Hepatocyte (in vitro differentiated cells): ENCODE measurements around the gene CHMP1A. TPM values are rescaled to one million over a fixed set of nuclear protein-coding genes. Genes with fewer than 3 reads are reported as not detected.

Experiments used
- DNase-seq: peaks from one replicate; pipeline ENCODE4 v3.0.0-alpha.2; 2016; ENCODE audit warnings: low spot score
- H2AFZ ChIP-seq: fragments of 200-600 bp; sonication (generic); 2 replicates; pipeline ENCODE4 v1.6.0; 2016; ENCODE audit warnings: antibody characterized with exemption, mild to moderate bottlenecking
- H3K27ac ChIP-seq: fragments of 200-600 bp; sonication (generic); 2 replicates; pipeline ENCODE4 v1.5.1; 2016; ENCODE audit warnings: mild to moderate bottlenecking
- H3K27me3 ChIP-seq: fragments of 200-600 bp; sonication (generic); 2 replicates; pipeline ENCODE4 v1.6.1; 2016
- H3K36me3 ChIP-seq: fragments of 200-600 bp; sonication (generic); replicated peaks from 2 replicates; pipeline ENCODE4 v1.5.1; 2016; ENCODE audit warnings: low read depth; ENCODE audit not compliant: insufficient read depth
- H3K4me1 ChIP-seq: fragments of 200-600 bp; sonication (generic); 2 replicates; pipeline ENCODE4 v1.5.1; 2016; ENCODE audit warnings: mild to moderate bottlenecking, moderate library complexity; ENCODE audit not compliant: insufficient read depth
- H3K4me2 ChIP-seq: fragments of 200-600 bp; sonication (generic); 2 replicates; pipeline ENCODE4 v1.6.0; 2016
- H3K4me3 ChIP-seq: fragments of 200-600 bp; sonication (generic); 2 replicates; pipeline ENCODE4 v1.5.1; 2016; ENCODE audit warnings: mild to moderate bottlenecking
- H3K79me2 ChIP-seq: fragments of 200-600 bp; sonication (generic); 2 replicates; pipeline ENCODE4 v1.6.0; 2017; ENCODE audit warnings: mild to moderate bottlenecking
- H3K9me2 ChIP-seq: fragments of 200-600 bp; sonication (generic); replicated peaks from 2 replicates; pipeline ENCODE4 v1.6.0; 2017; ENCODE audit warnings: mild to moderate bottlenecking; ENCODE audit not compliant: insufficient read depth
- H3K9me3 ChIP-seq: fragments of 200-600 bp; sonication (generic); 2 replicates; pipeline ENCODE4 v1.5.1; 2016; ENCODE audit warnings: low read depth, mild to moderate bottlenecking
- H4K20me1 ChIP-seq: fragments of 200-600 bp; sonication (generic); 2 replicates; pipeline ENCODE4 v1.6.0; 2016; ENCODE audit warnings: mild to moderate bottlenecking; ENCODE audit not compliant: insufficient read depth, poor library complexity, severe bottlenecking
- EZH2 ChIP-seq: fragments of 200-600 bp; sonication (generic); IDR thresholded peaks from 2 replicates; pipeline ENCODE4 v1.6.1; 2016; ENCODE audit warnings: antibody characterized with exemption, mild to moderate bottlenecking, borderline replicate concordance
- EZH2phosphoT487 ChIP-seq: fragments of 200-600 bp; sonication (generic); IDR thresholded peaks from one replicate; pipeline ENCODE4 v1.6.1; 2018; ENCODE audit warnings: antibody characterized with exemption, mild to moderate bottlenecking, low read depth, moderate library complexity; ENCODE audit not compliant: unreplicated experiment, severe bottlenecking
- WGBS: methylation state at CpG from one replicate; pipeline ENCODE4 v1.1.6; 2016; ENCODE audit warnings: low lambda C conversion rate; ENCODE audit errors: missing lambda C conversion rate; 5-methylcytosine and 5-hydroxymethylcytosine counted together
- polyA plus RNA-seq: library from polyadenylated mRNA; unstranded; fragments of >200 nt; fragmentation: Nextera tagmentation; extraction: Ambion mirVana; gene quantifications from 2 replicates; pipeline ENCODE4 v1.2.1, GENCODE V29; 2016
- total RNA-seq: library from RNA; depleted of rRNA; stranded (reverse); fragments of >200 nt; gene quantifications from 2 replicates; pipeline ENCODE4 v1.2.3, GENCODE V29; 2014
- TF ChIP-seq, protein P1 (sequence below): fragments of 200-600 bp; sonication (generic); IDR thresholded peaks from 2 replicates; pipeline ENCODE4 v1.5.1; 2016; ENCODE audit warnings: antibody characterized with exemption, mild to moderate bottlenecking; ENCODE audit not compliant: poor library complexity

Gene CHMP1A
- total and polyA plus RNA-seq, 2 experiments from 2014 or later, result 73.2 to 104 TPM

DNA sequence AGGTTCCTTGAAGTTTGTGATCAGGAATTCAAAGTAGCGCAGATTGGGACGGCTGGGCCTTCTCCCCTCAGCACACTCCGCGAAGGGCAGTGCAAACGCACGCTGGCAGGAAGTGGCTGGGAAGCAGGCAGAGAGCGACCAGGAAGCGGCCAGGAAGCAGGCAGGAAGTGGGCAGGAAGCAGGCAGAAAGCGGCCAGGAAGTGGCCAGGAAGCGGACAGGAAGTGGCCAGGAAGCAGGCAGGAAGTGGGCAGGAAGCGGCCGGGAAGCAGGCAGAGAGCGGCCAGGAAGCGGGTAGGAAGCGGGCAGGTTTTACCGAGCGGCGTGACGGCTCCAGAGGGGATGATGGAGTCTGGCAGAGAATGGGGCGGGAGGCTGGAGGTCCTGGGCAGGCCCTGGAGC, 40.9 kb downstream of the CHMP1A start:
- DNase-seq, result no peak
- Histone ChIP-seq H3K4me3 (no peak overlapping the region), H3K4me1 (peaks cover 3% of the 10 kb centered on the region), H3K36me3 (no peaks in the 10 kb centered on the region), H3K27me3 (no peaks in the 10 kb centered on the region), H3K79me2 (no peaks in the 10 kb centered on the region), H3K4me2 (no peak overlapping the region), H3K9me3 (no peaks in the 10 kb centered on the region), H3K27ac (no peak overlapping the region), H3K9me2 (no peaks in the 10 kb centered on the region), H4K20me1 (no peaks in the 10 kb centered on the region), H2AFZ (no peak overlapping the region)
- 96% methylated on average over 20 of the region's 20 CpGs for WGBS
- TF ChIP-seq EZH2phosphoT487 (no peak), EZH2 (no peak)
- TF ChIP-seq, protein P1, sequence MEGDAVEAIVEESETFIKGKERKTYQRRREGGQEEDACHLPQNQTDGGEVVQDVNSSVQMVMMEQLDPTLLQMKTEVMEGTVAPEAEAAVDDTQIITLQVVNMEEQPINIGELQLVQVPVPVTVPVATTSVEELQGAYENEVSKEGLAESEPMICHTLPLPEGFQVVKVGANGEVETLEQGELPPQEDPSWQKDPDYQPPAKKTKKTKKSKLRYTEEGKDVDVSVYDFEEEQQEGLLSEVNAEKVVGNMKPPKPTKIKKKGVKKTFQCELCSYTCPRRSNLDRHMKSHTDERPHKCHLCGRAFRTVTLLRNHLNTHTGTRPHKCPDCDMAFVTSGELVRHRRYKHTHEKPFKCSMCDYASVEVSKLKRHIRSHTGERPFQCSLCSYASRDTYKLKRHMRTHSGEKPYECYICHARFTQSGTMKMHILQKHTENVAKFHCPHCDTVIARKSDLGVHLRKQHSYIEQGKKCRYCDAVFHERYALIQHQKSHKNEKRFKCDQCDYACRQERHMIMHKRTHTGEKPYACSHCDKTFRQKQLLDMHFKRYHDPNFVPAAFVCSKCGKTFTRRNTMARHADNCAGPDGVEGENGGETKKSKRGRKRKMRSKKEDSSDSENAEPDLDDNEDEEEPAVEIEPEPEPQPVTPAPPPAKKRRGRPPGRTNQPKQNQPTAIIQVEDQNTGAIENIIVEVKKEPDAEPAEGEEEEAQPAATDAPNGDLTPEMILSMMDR, result no peak

DNA sequence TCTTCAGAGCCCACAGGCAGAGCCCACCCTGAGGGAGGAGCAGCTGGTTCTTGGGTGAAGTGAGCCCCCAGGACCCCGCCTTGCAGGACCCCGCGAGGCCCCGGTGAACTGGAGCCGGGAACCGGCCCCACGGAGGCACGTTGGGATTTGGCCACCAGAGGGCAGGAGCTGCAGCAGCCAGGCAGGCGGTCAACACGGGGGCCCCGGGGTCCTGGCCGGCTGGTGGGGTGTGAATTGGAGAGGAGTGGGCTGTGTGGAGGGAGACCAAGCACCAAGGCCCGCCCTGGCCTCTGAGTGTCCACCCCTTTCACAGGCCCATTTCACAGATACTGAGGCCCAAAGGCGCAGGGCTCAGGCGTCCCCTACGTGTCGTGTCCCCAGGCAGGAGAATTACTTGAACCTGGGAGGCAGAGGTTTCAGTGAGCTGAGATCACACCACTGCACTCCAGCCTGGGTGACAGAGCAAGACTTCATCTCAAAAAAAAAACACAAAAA, 41.9 kb downstream of the CHMP1A start:
- no peaks in the 10 kb centered on the region for H3K9me3 ChIP-seq
- WGBS, result 55% methylated on average over 17 of the region's 17 CpGs
- TF ChIP-seq, protein P1, result peak; percentile 64
- TF ChIP-seq EZH2phosphoT487, result no peak
- no peak for TF ChIP-seq EZH2

DNA sequence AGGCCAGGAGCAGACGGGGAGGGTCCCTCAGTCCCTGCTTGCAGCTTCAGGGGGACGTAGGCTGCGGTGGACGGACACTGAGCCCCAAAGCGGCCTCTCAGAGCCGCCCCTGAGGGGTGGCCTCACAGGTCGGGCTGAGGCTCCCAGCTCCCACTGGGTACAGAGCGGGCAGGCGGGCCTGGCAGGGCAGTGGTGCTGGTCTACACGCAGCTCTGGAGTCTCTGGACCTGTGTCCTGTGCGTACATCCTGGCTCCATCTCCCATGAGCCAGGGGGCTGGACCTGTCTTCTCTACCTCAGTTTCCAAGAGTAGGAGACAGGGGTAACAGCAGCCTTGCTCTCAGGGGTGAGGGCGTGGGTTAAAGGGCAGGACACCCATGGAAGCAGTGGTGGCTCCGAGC, 42.3 kb downstream of the CHMP1A start:
- no peaks in the 10 kb centered on the region for H3K79me2 ChIP-seq
- DNase-seq, result no peak
- no peak overlapping the region for H3K27ac ChIP-seq
- no peak overlapping the region for H2AFZ ChIP-seq
- no peaks in the 10 kb centered on the region for H3K9me2 ChIP-seq
- H3K4me1 ChIP-seq, result peaks cover 2% of the 10 kb centered on the region
- TF ChIP-seq EZH2phosphoT487 (no peak), EZH2 (no peak)
- TF ChIP-seq, protein P1, result no peak
- no peaks in the 10 kb centered on the region for H4K20me1 ChIP-seq
- no peaks in the 10 kb centered on the region for H3K36me3 ChIP-seq
- 90% methylated on average over 12 of the region's 13 CpGs for WGBS
- H3K4me3 ChIP-seq, result no peak overlapping the region
- H3K9me3 ChIP-seq, result no peaks in the 10 kb centered on the region
- no peak overlapping the region for H3K4me2 ChIP-seq
- no peaks in the 10 kb centered on the region for H3K27me3 ChIP-seq

More for the DNA sequence above, 41.9 kb downstream of the CHMP1A start:
- Histone ChIP-seq H3K27ac (no peak overlapping the region), H3K4me2 (no peak overlapping the region), H4K20me1 (no peaks in the 10 kb centered on the region), H3K4me3 (no peak overlapping the region), H3K4me1 (peaks cover 3% of the 10 kb centered on the region), H3K27me3 (no peaks in the 10 kb centered on the region), H2AFZ (no peak overlapping the region), H3K9me2 (no peaks in the 10 kb centered on the region), H3K79me2 (no peaks in the 10 kb centered on the region), H3K36me3 (no peaks in the 10 kb centered on the region)
- DNase-seq, result no peak
